Measurements from ENCODE around the gene SYT2. TPM values are rescaled to one million over a fixed set of nuclear protein-coding genes. Genes with fewer than 3 reads are reported as not detected.
"Not testable (repeated sequence)": the region's sequence is repeated elsewhere in the genome, so short reads cannot be mapped to it uniquely, and the experiment has no call there.

The SYT2 gene
- total RNA-seq, 1 donor from 2014 or later: 0.06 TPM

- DNase-seq: peak; percentile 83
These were observed 84.6 kb downstream of the SYT2 start for GRCh38 chr1:202625416-202626360.

GRCh38 chr1:202624781-202625108 lies 85.5 kb downstream of the SYT2 start:
- H3K4me1 ChIP-seq: peaks cover 7% of the 10 kb centered on the region
- H3K27me3 ChIP-seq: no peaks in the 10 kb centered on the region
- no peak overlapping the region for H3K4me3 ChIP-seq
- DNase-seq: no peak
- H3K36me3 ChIP-seq: no peaks in the 10 kb centered on the region
- no peak for TF ChIP-seq CTCF (IDR thresholded peaks at IDR 0.05)
- H3K9me3 ChIP-seq: no peaks in the 10 kb centered on the region
- intact Hi-C loops (cut with DNase I): no loop called here
- H3K27ac ChIP-seq: no peak overlapping the region
- peak; percentile 37 for ATAC-seq

More at GRCh38 chr1:202625416-202626360, 84.6 kb downstream of the SYT2 start:
- Histone ChIP-seq H3K4me1 (peaks cover 7% of the 10 kb centered on the region), H3K9me3 (no peaks in the 10 kb centered on the region), H3K27me3 (peaks cover 8% of the 10 kb centered on the region), H3K27ac (no peak overlapping the region), H3K36me3 (no peaks in the 10 kb centered on the region), H3K4me3 (no peak overlapping the region)
- peak; percentile 62 for TF ChIP-seq CTCF (IDR thresholded peaks at IDR 0.05)
- ATAC-seq: peak; percentile 82
- intact Hi-C loops (cut with DNase I): no loop called here

GRCh38 chr1:202624088-202624780 lies 86.0 kb downstream of the SYT2 start:
- Histone ChIP-seq H3K36me3 (no peaks in the 10 kb centered on the region), H3K4me1 (peaks cover 7% of the 10 kb centered on the region), H3K27me3 (no peaks in the 10 kb centered on the region), H3K9me3 (no peaks in the 10 kb centered on the region), H3K4me3 (no peak overlapping the region), H3K27ac (no peak overlapping the region)
- intact Hi-C loops (cut with DNase I): no loop called here
- DNase-seq: no peak
- ATAC-seq: no peak
- TF ChIP-seq CTCF (IDR thresholded peaks at IDR 0.05): no peak

GRCh38 chr1:202623476-202623875 lies 86.8 kb downstream of the SYT2 start:
- H3K36me3 ChIP-seq; H3K4me1 ChIP-seq; intact Hi-C loops (cut with DNase I); H3K9me3 ChIP-seq; H3K27me3 ChIP-seq; DNase-seq; ATAC-seq; H3K27ac ChIP-seq; H3K4me3 ChIP-seq: not testable (repeated sequence)

- no peak for TF ChIP-seq CTCF (IDR thresholded peaks at IDR 0.05)
- H3K4me3 ChIP-seq: no peak overlapping the region
- ATAC-seq: no peak
- H3K36me3 ChIP-seq: no peaks in the 10 kb centered on the region
- H3K9me3 ChIP-seq: no peaks in the 10 kb centered on the region
- H3K4me1 ChIP-seq: peaks cover 3% of the 10 kb centered on the region
- no peaks in the 10 kb centered on the region for H3K27me3 ChIP-seq
- no peak for DNase-seq
- intact Hi-C loops (cut with DNase I): no loop called here
- H3K27ac ChIP-seq: no peak overlapping the region
These were observed 87.2 kb downstream of the SYT2 start for GRCh38 chr1:202623075-202623474.

- Histone ChIP-seq H3K27ac (no peak overlapping the region), H3K4me1 (peaks cover 3% of the 10 kb centered on the region), H3K27me3 (no peaks in the 10 kb centered on the region), H3K36me3 (no peaks in the 10 kb centered on the region), H3K4me3 (no peak overlapping the region), H3K9me3 (no peaks in the 10 kb centered on the region)
- intact Hi-C loops (cut with DNase I): no loop called here
- DNase-seq (no peak), ATAC-seq (no peak)
- TF ChIP-seq CTCF (IDR thresholded peaks at IDR 0.05): no peak
These were observed 87.9 kb downstream of the SYT2 start for GRCh38 chr1:202622388-202622787.

All from upper lobe of right lung (tissue), 1 donor.